ENCODE results near the gene AOC2. TPM values are rescaled to one million over a fixed set of nuclear protein-coding genes. Genes with fewer than 3 reads are reported as not detected.
"Not testable (repeated sequence)": the region's sequence is repeated elsewhere in the genome, so short reads cannot be mapped to it uniquely, and the experiment has no call there.

The AOC2 gene
- total RNA-seq, 3 donors from 2014 or later = 1.8 to 11.8 (median 2.3) TPM

DNA sequence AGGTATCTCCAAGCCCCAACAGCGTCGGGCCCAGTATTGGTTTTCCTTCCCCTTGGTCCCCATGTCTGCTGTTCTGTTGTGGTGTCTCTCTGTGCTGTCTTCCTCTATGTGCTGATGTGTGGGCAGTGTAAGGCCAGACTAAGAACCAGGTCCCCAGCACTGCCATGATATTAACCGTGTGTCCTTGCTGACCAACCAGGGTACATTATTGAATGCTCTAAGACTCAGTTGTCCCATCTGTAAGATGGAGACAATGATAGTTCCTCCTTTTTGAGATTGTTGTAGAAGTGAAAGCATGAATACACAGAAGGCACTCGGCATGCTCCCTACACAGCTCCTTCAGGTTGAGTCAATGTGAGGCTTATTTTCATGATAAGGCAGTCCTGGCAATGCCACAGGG lies 27.3 kb downstream of the AOC2 start:
- Histone ChIP-seq H3K9me3 (no peaks in the 10 kb centered on the region), H3K36me3 (no peaks in the 10 kb centered on the region), H3K4me3 (no peak overlapping the region), H3K27me3 (no peaks in the 10 kb centered on the region), H3K4me1 (no peaks in the 10 kb centered on the region), H3K27ac (no peak overlapping the region)
- DNase-seq (ENCODE audit: low spot score in 2 of 2) = no peak
- TF ChIP-seq, protein P1, sequence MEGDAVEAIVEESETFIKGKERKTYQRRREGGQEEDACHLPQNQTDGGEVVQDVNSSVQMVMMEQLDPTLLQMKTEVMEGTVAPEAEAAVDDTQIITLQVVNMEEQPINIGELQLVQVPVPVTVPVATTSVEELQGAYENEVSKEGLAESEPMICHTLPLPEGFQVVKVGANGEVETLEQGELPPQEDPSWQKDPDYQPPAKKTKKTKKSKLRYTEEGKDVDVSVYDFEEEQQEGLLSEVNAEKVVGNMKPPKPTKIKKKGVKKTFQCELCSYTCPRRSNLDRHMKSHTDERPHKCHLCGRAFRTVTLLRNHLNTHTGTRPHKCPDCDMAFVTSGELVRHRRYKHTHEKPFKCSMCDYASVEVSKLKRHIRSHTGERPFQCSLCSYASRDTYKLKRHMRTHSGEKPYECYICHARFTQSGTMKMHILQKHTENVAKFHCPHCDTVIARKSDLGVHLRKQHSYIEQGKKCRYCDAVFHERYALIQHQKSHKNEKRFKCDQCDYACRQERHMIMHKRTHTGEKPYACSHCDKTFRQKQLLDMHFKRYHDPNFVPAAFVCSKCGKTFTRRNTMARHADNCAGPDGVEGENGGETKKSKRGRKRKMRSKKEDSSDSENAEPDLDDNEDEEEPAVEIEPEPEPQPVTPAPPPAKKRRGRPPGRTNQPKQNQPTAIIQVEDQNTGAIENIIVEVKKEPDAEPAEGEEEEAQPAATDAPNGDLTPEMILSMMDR (IDR thresholded peaks at IDR 0.05) = no peak
- TF ChIP-seq POLR2A (IDR thresholded peaks at IDR 0.05) (no peak), POLR2AphosphoS5 (IDR thresholded peaks at IDR 0.05) (no peak)
- intact Hi-C loops (cut with DNase I; ENCODE audit: low total_unique reads) = no loop called here

- no peak overlapping the region for H3K4me3 ChIP-seq
- TF ChIP-seq POLR2A (IDR thresholded peaks at IDR 0.05) = no peak
- H3K4me1 ChIP-seq = no peaks in the 10 kb centered on the region
- H3K36me3 ChIP-seq = no peaks in the 10 kb centered on the region
- intact Hi-C loops (cut with DNase I; ENCODE audit: low total_unique reads) = no loop called here
- H3K27me3 ChIP-seq = no peaks in the 10 kb centered on the region
- no peak for DNase-seq (ENCODE audit: low spot score in 2 of 2)
- no peak overlapping the region for H3K27ac ChIP-seq
- no peaks in the 10 kb centered on the region for H3K9me3 ChIP-seq
Measured at GRCh38 chr17:42872251-42872965, 28.0 kb downstream of the AOC2 start.

GRCh38 chr17:42873315-42873714 lies 28.9 kb downstream of the AOC2 start:
- H3K27ac ChIP-seq = no peak overlapping the region
- no peaks in the 10 kb centered on the region for H3K4me1 ChIP-seq
- H3K9me3 ChIP-seq = no peaks in the 10 kb centered on the region
- DNase-seq (ENCODE audit: low spot score in 2 of 2) = no peak
- TF ChIP-seq POLR2A (IDR thresholded peaks at IDR 0.05) (no peak), POLR2AphosphoS5 (IDR thresholded peaks at IDR 0.05) (no peak)
- TF ChIP-seq, protein P1 (IDR thresholded peaks at IDR 0.05) = no peak
- H3K4me3 ChIP-seq = no peak overlapping the region
- no peaks in the 10 kb centered on the region for H3K36me3 ChIP-seq
- H3K27me3 ChIP-seq = no peaks in the 10 kb centered on the region
- intact Hi-C loops (cut with DNase I; ENCODE audit: low total_unique reads) = no loop called here

GRCh38 chr17:42873932-42874695 lies 29.7 kb downstream of the AOC2 start:
- DNase-seq (ENCODE audit: low spot score in 2 of 2); H3K36me3 ChIP-seq; intact Hi-C loops (cut with DNase I; ENCODE audit: low total_unique reads); H3K9me3 ChIP-seq; H3K4me1 ChIP-seq; H3K27me3 ChIP-seq; H3K27ac ChIP-seq; H3K4me3 ChIP-seq: not testable (repeated sequence)

GRCh38 chr17:42877037-42877436 lies 32.7 kb downstream of the AOC2 start:
- Histone ChIP-seq H3K4me1 (no peaks in the 10 kb centered on the region), H3K9me3 (no peaks in the 10 kb centered on the region), H3K27ac (no peak overlapping the region), H3K36me3 (no peaks in the 10 kb centered on the region), H3K27me3 (no peaks in the 10 kb centered on the region), H3K4me3 (no peak overlapping the region)
- no peak for DNase-seq (ENCODE audit: low spot score in 2 of 2)
- intact Hi-C loops (cut with DNase I; ENCODE audit: low total_unique reads) = no loop called here
- TF ChIP-seq, protein P1 (IDR thresholded peaks at IDR 0.05) = no peak
- TF ChIP-seq POLR2A (IDR thresholded peaks at IDR 0.05) = no peak
- TF ChIP-seq POLR2AphosphoS5 (IDR thresholded peaks at IDR 0.05) = no peak

DNA sequence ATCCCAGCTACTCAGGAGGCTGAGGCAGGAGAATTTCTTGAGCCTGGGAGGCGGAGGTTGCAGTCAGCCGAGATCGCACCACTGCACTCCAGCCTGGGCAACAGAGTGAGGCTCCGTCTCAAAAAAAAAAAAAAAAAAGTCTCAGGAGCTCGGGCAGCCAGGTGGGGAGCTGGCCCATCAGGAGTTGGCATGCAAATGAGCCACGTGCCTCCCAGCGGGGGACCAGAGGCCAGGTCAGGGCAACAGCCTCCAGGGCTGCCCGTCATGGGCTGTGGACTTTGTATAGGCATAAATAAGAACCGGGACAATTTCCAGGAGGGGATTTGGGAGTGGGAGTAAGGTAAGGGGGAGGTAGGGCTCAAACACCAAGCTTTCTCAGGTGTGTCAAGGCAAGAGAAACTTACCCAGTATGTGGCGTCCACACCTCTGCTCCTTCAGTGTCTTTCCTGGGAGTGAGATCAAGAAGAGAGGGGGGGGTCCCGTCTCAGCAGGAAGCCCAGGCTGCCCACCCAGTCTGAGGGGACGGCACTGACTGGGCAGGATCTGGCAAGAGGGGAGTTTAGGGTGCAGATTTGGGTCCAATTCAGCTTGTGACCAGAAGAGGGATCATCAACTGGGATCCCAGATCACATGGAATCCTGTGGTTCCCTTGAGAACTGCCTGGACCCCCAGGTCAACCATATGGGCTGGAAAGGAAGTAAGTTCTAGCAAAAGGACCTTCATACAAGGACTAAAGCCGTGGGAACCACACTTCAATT lies 33.9 kb downstream of the AOC2 start:
- Histone ChIP-seq H3K4me3 (no peak overlapping the region), H3K27ac (no peak overlapping the region), H3K36me3 (no peaks in the 10 kb centered on the region), H3K9me3 (no peaks in the 10 kb centered on the region), H3K27me3 (no peaks in the 10 kb centered on the region), H3K4me1 (no peaks in the 10 kb centered on the region)
- no peak for DNase-seq (ENCODE audit: low spot score in 2 of 2)
- intact Hi-C loops (cut with DNase I; ENCODE audit: low total_unique reads) = no loop called here
- no peak for TF ChIP-seq POLR2A (IDR thresholded peaks at IDR 0.05)
- TF ChIP-seq, protein P1 (IDR thresholded peaks at IDR 0.05) = no peak
- TF ChIP-seq POLR2AphosphoS5 (IDR thresholded peaks at IDR 0.05) = no peak

All from breast epithelium (tissue), 4 donors.